ENCODE data around the gene MT1X. TPM values are rescaled to one million over a fixed set of nuclear protein-coding genes. Genes with fewer than 3 reads are reported as not detected.

The MT1X gene
- total and polyA plus RNA-seq, 2 of the 13 experiments (the other 11 are each of a cell fraction or from before 2014, with no cell fraction given): 19.7 to 288 TPM

GRCh38 chr16:56709443-56710040 is 27.3 kb downstream of the MT1X start (continued):
- TF ChIP-seq JUN (CRISPR knock-in tag; IDR thresholded peaks at IDR 0.05): no peak
- TF ChIP-seq ZNF180 (CRISPR knock-in tag; IDR thresholded peaks at IDR 0.05; ENCODE audit: borderline replicate concordance, low read depth): peak; percentile 79; the same call in 1 of the 2 replicates
- TF ChIP-seq ZBTB33 (CRISPR knock-in tag; IDR thresholded peaks at IDR 0.05): no peak
- TF ChIP-seq NCOR1 (IDR thresholded peaks at IDR 0.05; ENCODE audit: borderline replicate concordance, low read length): no peak
- no peak for TF ChIP-seq ZNF678 (CRISPR knock-in tag; IDR thresholded peaks at IDR 0.05)
- TF ChIP-seq SRY (CRISPR knock-in tag; IDR thresholded peaks at IDR 0.05): no peak
- TF ChIP-seq NBN (conservative IDR thresholded peaks at IDR 0.05): no peak
- 0 out of 2 replicates have a peak, but pooled peaks have one; percentile 40 for TF ChIP-seq ZNF800 (CRISPR knock-in tag; IDR thresholded peaks at IDR 0.05)
- 0 out of 2 replicates have a peak, but pooled peaks have one; percentile 22 for TF ChIP-seq MYC (CRISPR knock-in tag; IDR thresholded peaks at IDR 0.05; ENCODE audit: borderline replicate concordance)
- TF ChIP-seq POGK (CRISPR knock-in tag; conservative IDR thresholded peaks at IDR 0.05): no peak
- TF ChIP-seq IRX3 (CRISPR knock-in tag; IDR thresholded peaks at IDR 0.05; ENCODE audit: borderline replicate concordance, low read depth): no peak
- no peak for TF ChIP-seq SMC3 (IDR thresholded peaks at IDR 0.05; ENCODE audit: low read length)
- TF ChIP-seq SALL2 (CRISPR knock-in tag; IDR thresholded peaks at IDR 0.05): no peak
- 0 out of 2 replicates have a peak, but pooled peaks have one; percentile 41 for TF ChIP-seq RXRA (CRISPR knock-in tag; IDR thresholded peaks at IDR 0.05)
- TF ChIP-seq ZIK1 (CRISPR knock-in tag; IDR thresholded peaks at IDR 0.05; ENCODE audit: borderline replicate concordance, low read depth): no peak
- 0 out of 2 replicates have a peak, but pooled peaks have one; percentile 25 for TF ChIP-seq RXRB (CRISPR knock-in tag; IDR thresholded peaks at IDR 0.05; ENCODE audit: borderline replicate concordance)
- TF ChIP-seq HNF4A (CRISPR knock-in tag; IDR thresholded peaks at IDR 0.05): peak; percentile 49; the same call in 1 of the 2 replicates
- TF ChIP-seq IRF2 (CRISPR knock-in tag; IDR thresholded peaks at IDR 0.05): no peak
- no peak for TF ChIP-seq AHDC1 (CRISPR knock-in tag; IDR thresholded peaks at IDR 0.05; ENCODE audit: borderline replicate concordance)

Data from HepG2 (cell line).